Testis (tissue), 2 donors: ENCODE data around the gene ZWILCH.

Experiments
- POLR2A ChIP-seq: fragments of 450-650 bp; IDR thresholded peaks from one replicate; pipeline ENCODE4 v1.6.1; 2017; ENCODE audit warnings: antibody characterized with exemption, mild to moderate bottlenecking, moderate library complexity
- TF ChIP-seq, protein P1 (sequence below), 3 experiments: fragments of 450-650 bp in 2 of 3; fragments of 200-600 bp in 1 of 3; sonication (generic) in 1 of 3; IDR thresholded peaks; one replicate each; pipeline ENCODE4 v1.5.1; 2016 to 2019; ENCODE audit warnings: antibody characterized with exemption in 3 of 3, mild to moderate bottlenecking in 2 of 3, moderate library complexity in 1 of 3

DNA sequence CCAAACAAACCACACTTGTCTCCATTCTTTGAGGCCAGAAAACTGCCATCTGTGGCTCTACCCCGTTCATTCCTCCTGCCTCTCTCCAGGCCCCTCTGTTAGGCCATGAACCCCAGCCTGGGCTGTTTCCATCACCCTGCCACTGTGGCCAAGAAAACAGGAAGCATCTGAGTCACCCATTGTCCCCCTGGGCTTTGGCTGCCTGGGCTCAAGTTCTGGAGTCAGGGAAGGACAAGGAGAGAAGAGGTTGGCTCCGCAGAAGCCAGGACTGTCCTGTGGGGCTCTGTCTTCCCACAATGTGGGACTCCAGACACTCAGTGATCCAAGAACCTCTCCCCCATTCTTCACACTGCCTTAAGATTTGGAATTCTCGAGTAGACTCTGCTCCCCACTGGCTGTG is 75.5 kb downstream of the ZWILCH start:
- TF ChIP-seq POLR2A = no peak
- TF ChIP-seq, protein P1, sequence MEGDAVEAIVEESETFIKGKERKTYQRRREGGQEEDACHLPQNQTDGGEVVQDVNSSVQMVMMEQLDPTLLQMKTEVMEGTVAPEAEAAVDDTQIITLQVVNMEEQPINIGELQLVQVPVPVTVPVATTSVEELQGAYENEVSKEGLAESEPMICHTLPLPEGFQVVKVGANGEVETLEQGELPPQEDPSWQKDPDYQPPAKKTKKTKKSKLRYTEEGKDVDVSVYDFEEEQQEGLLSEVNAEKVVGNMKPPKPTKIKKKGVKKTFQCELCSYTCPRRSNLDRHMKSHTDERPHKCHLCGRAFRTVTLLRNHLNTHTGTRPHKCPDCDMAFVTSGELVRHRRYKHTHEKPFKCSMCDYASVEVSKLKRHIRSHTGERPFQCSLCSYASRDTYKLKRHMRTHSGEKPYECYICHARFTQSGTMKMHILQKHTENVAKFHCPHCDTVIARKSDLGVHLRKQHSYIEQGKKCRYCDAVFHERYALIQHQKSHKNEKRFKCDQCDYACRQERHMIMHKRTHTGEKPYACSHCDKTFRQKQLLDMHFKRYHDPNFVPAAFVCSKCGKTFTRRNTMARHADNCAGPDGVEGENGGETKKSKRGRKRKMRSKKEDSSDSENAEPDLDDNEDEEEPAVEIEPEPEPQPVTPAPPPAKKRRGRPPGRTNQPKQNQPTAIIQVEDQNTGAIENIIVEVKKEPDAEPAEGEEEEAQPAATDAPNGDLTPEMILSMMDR (IDR thresholded peaks at IDR 0.05) = no peak
